GM21576 (cell line): ENCODE measurements around the gene GRK4.
"Not testable (repeated sequence)": the region's sequence is repeated elsewhere in the genome, so short reads cannot be mapped to it uniquely, and the experiment has no call there.

Experiments used
- ATAC-seq: cut with Tn5 transposase; IDR thresholded peaks from one replicate; pipeline ENCODE4 v1.9.1; 2021; ENCODE audit warnings: mild to moderate bottlenecking, moderate library complexity; ENCODE audit not compliant: unreplicated experiment

The GRK4 gene

GRCh38 chr4:2963175-2963965 is at the start of gene GRK4, which contains the start of gene NOP14:
Gene GRK4 (plus strand): TSS chr4:2963571. CDS start chr4:2964071, 500 bp downstream.
Gene NOP14 (minus strand): TSS chr4:2963406. CDS start chr4:2963319, 87 bp downstream.
- ATAC-seq: peak; percentile 81

- no peak for ATAC-seq
These were observed 48.9 kb upstream of the GRK4 start for GRCh38 chr4:2914256-2915126.

GRCh38 chr4:2915789-2916188 is 47.6 kb upstream of the GRK4 start:
- ATAC-seq: no peak

- ATAC-seq: not testable (repeated sequence)
These were observed 46.7 kb upstream of the GRK4 start for GRCh38 chr4:2916696-2917095.

- ATAC-seq: not testable (repeated sequence)
These were observed 45.1 kb upstream of the GRK4 start for GRCh38 chr4:2918300-2918699.

GRCh38 chr4:2918714-2919113 is 44.7 kb upstream of the GRK4 start:
- ATAC-seq: not testable (repeated sequence)

GRCh38 chr4:2922453-2923101 is 40.8 kb upstream of the GRK4 start:
- ATAC-seq: not testable (repeated sequence)

GRCh38 chr4:2923141-2923551 is 40.2 kb upstream of the GRK4 start:
- no peak for ATAC-seq

GRCh38 chr4:2923668-2924173 is 39.6 kb upstream of the GRK4 start:
- ATAC-seq: no peak

- no peak for ATAC-seq
These were observed 39.1 kb upstream of the GRK4 start for GRCh38 chr4:2924286-2924685.

- no peak for ATAC-seq
These were observed 38.5 kb upstream of the GRK4 start for GRCh38 chr4:2924765-2925301.

GRCh38 chr4:2925496-2925895 is 37.9 kb upstream of the GRK4 start:
- ATAC-seq: no peak

- ATAC-seq: no peak
These were observed 37.2 kb upstream of the GRK4 start for GRCh38 chr4:2925931-2926860.

GRCh38 chr4:2927016-2927695 is 36.2 kb upstream of the GRK4 start:
- ATAC-seq: no peak

- no peak for ATAC-seq
These were observed 35.7 kb upstream of the GRK4 start for GRCh38 chr4:2927696-2928075.

- no peak for ATAC-seq
These were observed 34.9 kb upstream of the GRK4 start for GRCh38 chr4:2928242-2929176.

GRCh38 chr4:2929469-2929868 is 33.9 kb upstream of the GRK4 start:
- no peak for ATAC-seq

- no peak for ATAC-seq
These were observed 33.1 kb upstream of the GRK4 start for GRCh38 chr4:2930135-2930757.
